HepG2 (cell line): ENCODE results near the gene FANCL. TPM values are rescaled to one million over a fixed set of nuclear protein-coding genes. Genes with fewer than 3 reads are reported as not detected.
A peak's percentile ranks its signal among the peaks of the same experiment; 100 is the strongest.

Experiments
- CENPBD1 ChIP-seq: sonication (generic); formaldehyde crosslinking; IDR thresholded peaks from 2 replicates; pipeline ENCODE4 v1.8.0; 2022; ENCODE audit warnings: missing genetic modification reagents, low read depth, mild to moderate bottlenecking, borderline replicate concordance
- ELF1 ChIP-seq: sonication (generic); formaldehyde crosslinking; IDR thresholded peaks from 2 replicates; pipeline ENCODE4 v1.4.0; 2020; ENCODE audit warnings: missing genetic modification reagents
- FOXK2 ChIP-seq: fragments of 450-650 bp; IDR thresholded peaks from 2 replicates; pipeline ENCODE4 v1.6.1; 2016
- FUBP1 ChIP-seq: sonication (generic); formaldehyde crosslinking; IDR thresholded peaks from 2 replicates; pipeline ENCODE4 v1.5.1; 2020; ENCODE audit warnings: missing genetic modification reagents, mild to moderate bottlenecking, borderline replicate concordance
- HOXA7 ChIP-seq: sonication (generic); formaldehyde crosslinking; IDR thresholded peaks from 2 replicates; pipeline ENCODE4 v1.8.1; 2022; ENCODE audit warnings: mild to moderate bottlenecking, missing genetic modification reagents, moderate library complexity
- KDM1A ChIP-seq: IDR thresholded peaks from 2 replicates; pipeline ENCODE4 v1.6.1; 2016; ENCODE audit warnings: missing compliant biosample characterization
- MED1 ChIP-seq: sonication (generic); formaldehyde crosslinking; IDR thresholded peaks from 2 replicates; pipeline ENCODE4 v1.4.0; 2020; ENCODE audit warnings: missing genetic modification reagents
- NR2C2 ChIP-seq: sonication (generic); formaldehyde crosslinking; IDR thresholded peaks from 2 replicates; pipeline ENCODE4 v1.4.0; 2020; ENCODE audit warnings: missing genetic modification reagents, mild to moderate bottlenecking, moderate library complexity, borderline replicate concordance
- SALL2 ChIP-seq: sonication (generic); formaldehyde crosslinking; IDR thresholded peaks from 2 replicates; pipeline ENCODE4 v1.8.1; 2023; ENCODE audit warnings: mild to moderate bottlenecking, missing genetic modification reagents, inconsistent platforms
- SNAPC4 ChIP-seq: sonication (generic); formaldehyde crosslinking; IDR thresholded peaks from 2 replicates; pipeline ENCODE4 v1.4.0; 2020; ENCODE audit warnings: mild to moderate bottlenecking, missing genetic modification reagents
- SP140L ChIP-seq: sonication (generic); formaldehyde crosslinking; IDR thresholded peaks from 2 replicates; pipeline ENCODE4 v1.4.0; 2020; ENCODE audit warnings: missing genetic modification reagents, borderline replicate concordance
- ZBTB1 ChIP-seq: sonication (generic); formaldehyde crosslinking; IDR thresholded peaks from 2 replicates; pipeline ENCODE4 v1.4.0; 2020; ENCODE audit warnings: missing genetic modification reagents, borderline replicate concordance
- ZBTB14 ChIP-seq: sonication (generic); formaldehyde crosslinking; IDR thresholded peaks from 2 replicates; pipeline ENCODE4 v1.4.0; 2020; ENCODE audit warnings: missing genetic modification reagents
- ZBTB2 ChIP-seq: sonication (generic); formaldehyde crosslinking; IDR thresholded peaks from 2 replicates; pipeline ENCODE4 v1.8.0; 2022; ENCODE audit warnings: low read depth, missing genetic modification reagents
- ZNF451 ChIP-seq: sonication (generic); formaldehyde crosslinking; IDR thresholded peaks from 2 replicates; pipeline ENCODE4 v1.5.0; 2020; ENCODE audit warnings: mild to moderate bottlenecking, missing genetic modification reagents
- ZNF607 ChIP-seq: sonication (generic); formaldehyde crosslinking; IDR thresholded peaks from 2 replicates; pipeline ENCODE4 v1.5.1; 2020; ENCODE audit warnings: missing genetic modification reagents, mild to moderate bottlenecking, borderline replicate concordance
- ZNF75D ChIP-seq: sonication (generic); formaldehyde crosslinking; IDR thresholded peaks from 2 replicates; pipeline ENCODE4 v1.8.1; 2023; ENCODE audit warnings: missing genetic modification reagents, mild to moderate bottlenecking, borderline replicate concordance
- ZNF768 ChIP-seq: sonication (generic); formaldehyde crosslinking; IDR thresholded peaks from 2 replicates; pipeline ENCODE4 v1.4.0; 2020; ENCODE audit warnings: missing genetic modification reagents
- polyA plus RNA-seq, 8 experiments: library from polyadenylated mRNA; depleted of rRNA in 3 of 8; stranded (reverse) in 7 of 8; unstranded in 1 of 8; fragments of >200 nt; fragmentation: Illumina TruSeq in 4 of 8; extraction: Trizol in 4 of 8; gene quantifications; 2 replicates each; pipeline versions ENCODE4 v1.2.1 to v1.2.3, GENCODE V29; 2011 to 2016; ENCODE audit warnings: low read depth in 4 of 8, missing spikeins in 1 of 8, mixed read lengths in 1 of 8; ENCODE audit not compliant: insufficient read depth in 1 of 8
- total RNA-seq, 5 experiments: library from RNA; depleted of rRNA; stranded (reverse); fragments of >200 nt; fragmentation: Illumina TruSeq; extraction: Trizol; gene quantifications; 2 replicates each; pipeline ENCODE4 v1.2.3, GENCODE V29; 2016; ENCODE audit warnings: low read depth in 1 of 5

Gene FANCL
- total and polyA plus RNA-seq, 2 of the 13 experiments (the other 11 are each of a cell fraction or from before 2014, with no cell fraction given) = 40.7 to 66.8 TPM

GRCh38 chr2:58240670-58241545 lies at the start of gene FANCL (continued):
- TF ChIP-seq ZBTB2 (CRISPR knock-in tag) = no peak; the same call in 1 of the 2 replicates
- peak; percentile 93 for TF ChIP-seq SNAPC4 (CRISPR knock-in tag)
- peak; percentile 97 for TF ChIP-seq ZNF607 (CRISPR knock-in tag)
- TF ChIP-seq FOXK2 = peak; percentile 49; the same call in 1 of the 2 replicates
- TF ChIP-seq ZBTB1 (CRISPR knock-in tag) = peak; percentile 24; the same call in 1 of the 2 replicates
- TF ChIP-seq ZNF768 (CRISPR knock-in tag) = peak; percentile 62; the same call in 1 of the 2 replicates
- peak; percentile 78; the same call in 1 of the 2 replicates for TF ChIP-seq MED1 (CRISPR knock-in tag)
- TF ChIP-seq NR2C2 = peak; percentile 65
- no peak; the same call in 1 of the 2 replicates for TF ChIP-seq SP140L (CRISPR knock-in tag)
- TF ChIP-seq KDM1A (CRISPR knock-in tag) = peak; percentile 4; the same call in 1 of the 2 replicates
- TF ChIP-seq CENPBD1 (CRISPR knock-in tag) = no peak; the same call in 1 of the 2 replicates
- TF ChIP-seq ZBTB14 (CRISPR knock-in tag) = no peak; the same call in 1 of the 2 replicates
- TF ChIP-seq SALL2 (CRISPR knock-in tag) = peak; percentile 97
- TF ChIP-seq FUBP1 (CRISPR knock-in tag) = 0 out of 2 replicates have a peak, but pooled peaks have one; percentile 67
- peak; percentile 97 for TF ChIP-seq ZNF451 (CRISPR knock-in tag)
- TF ChIP-seq HOXA7 (CRISPR knock-in tag) = no peak; the same call in 1 of the 2 replicates
- TF ChIP-seq ZNF75D (CRISPR knock-in tag) = peak; percentile 60; the same call in 1 of the 2 replicates
- peak; percentile 88 for TF ChIP-seq ELF1
